KMS-11 (cell line): ENCODE measurements around the gene PLD1.

ENCODE experiments used
- H2AFZ ChIP-seq: fragments of 200-600 bp; sonication (generic); 2 replicates; pipeline ENCODE4 v1.6.1; 2016; ENCODE audit warnings: antibody characterized with exemption, mixed run types, low read depth
- H3K27ac ChIP-seq: fragments of 200-600 bp; sonication (generic); 2 replicates; pipeline ENCODE4 v1.6.1; 2016; ENCODE audit warnings: mild to moderate bottlenecking, mixed run types
- H3K27me3 ChIP-seq: fragments of 200-600 bp; sonication (generic); 2 replicates; pipeline ENCODE4 v1.6.1; 2017; ENCODE audit warnings: mild to moderate bottlenecking, low read depth, mixed run types, moderate library complexity; ENCODE audit not compliant: insufficient read depth
- H3K36me3 ChIP-seq: fragments of 200-600 bp; sonication (generic); 2 replicates; pipeline ENCODE4 v1.6.1; 2017; ENCODE audit warnings: mild to moderate bottlenecking, mixed run types; ENCODE audit not compliant: insufficient read depth
- H3K4me1 ChIP-seq: fragments of 200-600 bp; sonication (generic); 2 replicates; pipeline ENCODE4 v1.6.1; 2016; ENCODE audit warnings: mild to moderate bottlenecking, low read depth, mixed run types; ENCODE audit not compliant: poor library complexity, severe bottlenecking
- H3K4me2 ChIP-seq: fragments of 200-600 bp; sonication (generic); 2 replicates; pipeline ENCODE4 v1.7.0; 2016; ENCODE audit warnings: mild to moderate bottlenecking, mixed run types
- H3K4me3 ChIP-seq: fragments of 200-600 bp; sonication (generic); IDR thresholded peaks from 2 replicates; pipeline ENCODE4 v1.6.1; 2017; ENCODE audit warnings: low read depth, low read length, mixed read lengths; ENCODE audit not compliant: insufficient read depth
- H3K79me2 ChIP-seq: fragments of 200-600 bp; sonication (generic); 2 replicates; pipeline ENCODE4 v1.6.1; 2016; ENCODE audit warnings: low read depth, mixed run types; ENCODE audit not compliant: insufficient read depth
- H3K9ac ChIP-seq: fragments of 200-600 bp; sonication (generic); 2 replicates; pipeline ENCODE4 v1.6.1; 2016; ENCODE audit warnings: mild to moderate bottlenecking, mixed run types
- H4K20me1 ChIP-seq: fragments of 200-600 bp; sonication (generic); 2 replicates; pipeline ENCODE4 v1.6.1; 2016; ENCODE audit warnings: mild to moderate bottlenecking, mixed run types; ENCODE audit not compliant: insufficient read depth
- CTCF ChIP-seq: fragments of 200-600 bp; sonication (generic); conservative IDR thresholded peaks from 2 replicates; pipeline ENCODE4 v1.6.1; 2017; ENCODE audit warnings: low read depth, mild to moderate bottlenecking, antibody characterized with exemption, low read length, moderate library complexity, mixed read lengths

PLD1 gene

GRCh38 chr3:171644681-171645080 lies 165.6 kb downstream of the PLD1 start:
- no peaks in the 10 kb centered on the region for H3K36me3 ChIP-seq
- H3K27me3 ChIP-seq, result no peaks in the 10 kb centered on the region
- H2AFZ ChIP-seq, result no peak overlapping the region
- no peak for TF ChIP-seq CTCF
- H3K4me3 ChIP-seq, result no peak overlapping the region
- no peak overlapping the region for H3K4me2 ChIP-seq
- H3K79me2 ChIP-seq, result no peaks in the 10 kb centered on the region
- H4K20me1 ChIP-seq, result no peaks in the 10 kb centered on the region
- no peak overlapping the region for H3K9ac ChIP-seq
- no peak overlapping the region for H3K27ac ChIP-seq
- H3K4me1 ChIP-seq, result no peaks in the 10 kb centered on the region

- Histone ChIP-seq H2AFZ (no peak overlapping the region), H3K4me2 (no peak overlapping the region), H3K36me3 (no peaks in the 10 kb centered on the region), H3K27me3 (no peaks in the 10 kb centered on the region), H3K4me1 (no peaks in the 10 kb centered on the region), H3K9ac (no peak overlapping the region), H3K27ac (no peak overlapping the region), H3K4me3 (no peak overlapping the region), H4K20me1 (no peaks in the 10 kb centered on the region), H3K79me2 (no peaks in the 10 kb centered on the region)
- TF ChIP-seq CTCF, result no peak
Measured at GRCh38 chr3:171643681-171644080, 166.6 kb downstream of the PLD1 start.

- Histone ChIP-seq H3K4me1 (no peaks in the 10 kb centered on the region), H4K20me1 (no peaks in the 10 kb centered on the region), H3K27me3 (no peaks in the 10 kb centered on the region), H3K9ac (no peak overlapping the region), H3K36me3 (no peaks in the 10 kb centered on the region), H3K4me2 (no peak overlapping the region), H3K4me3 (no peak overlapping the region), H3K27ac (no peak overlapping the region), H3K79me2 (no peaks in the 10 kb centered on the region), H2AFZ (no peak overlapping the region)
- no peak for TF ChIP-seq CTCF
Measured at GRCh38 chr3:171643033-171643432, 167.2 kb downstream of the PLD1 start.

- TF ChIP-seq CTCF, result no peak
- no peaks in the 10 kb centered on the region for H3K36me3 ChIP-seq
- H3K27me3 ChIP-seq, result no peaks in the 10 kb centered on the region
- no peak overlapping the region for H3K4me2 ChIP-seq
- no peak overlapping the region for H3K9ac ChIP-seq
- H3K4me3 ChIP-seq, result no peak overlapping the region
- no peak overlapping the region for H3K27ac ChIP-seq
- no peaks in the 10 kb centered on the region for H3K4me1 ChIP-seq
- H3K79me2 ChIP-seq, result no peaks in the 10 kb centered on the region
- no peak overlapping the region for H2AFZ ChIP-seq
- H4K20me1 ChIP-seq, result no peaks in the 10 kb centered on the region
Measured at GRCh38 chr3:171640520-171641412, 169.5 kb downstream of the PLD1 start.
